T-helper 2 cell treated with Interferon-gamma antibody and Interleukin-4, amounts not matched to agents 5 μg/mL and 100 μg/mL, for 36 hours (primary cell): ENCODE measurements around the gene NMNAT3.

Source experiments
- DNase-seq: peaks from one replicate; pipeline ENCODE4 v3.0.0; 2021; ENCODE audit warnings: low spot score
- H3K27ac Mint-ChIP-seq: one replicate; pipeline ENCODE4 v1.8.0; 2021; ENCODE audit warnings: mild to moderate bottlenecking, mixed read lengths
- H3K27me3 Mint-ChIP-seq: one replicate; pipeline ENCODE4 v1.8.0; 2021; ENCODE audit warnings: low read depth, mixed read lengths
- H3K36me3 Mint-ChIP-seq: one replicate; pipeline ENCODE4 v1.8.0; 2021; ENCODE audit warnings: low read depth, mixed read lengths
- H3K4me1 Mint-ChIP-seq: one replicate; pipeline ENCODE4 v1.8.0; 2021; ENCODE audit warnings: low read depth, mixed read lengths
- H3K4me3 Mint-ChIP-seq: one replicate; pipeline ENCODE4 v1.8.0; 2022; ENCODE audit warnings: mild to moderate bottlenecking, moderate library complexity, mixed read lengths
- H3K9me3 Mint-ChIP-seq: one replicate; pipeline ENCODE4 v1.8.0; 2021; ENCODE audit warnings: mixed read lengths

The NMNAT3 gene

GRCh38 chr3:139638518-139638917, 39.3 kb downstream of the NMNAT3 start:
- Mint-ChIP-seq H3K27me3 (no peaks in the 10 kb centered on the region), H3K4me3 (no peak overlapping the region), H3K9me3 (no peaks in the 10 kb centered on the region), H3K36me3 (no peaks in the 10 kb centered on the region), H3K27ac (no peak overlapping the region), H3K4me1 (peaks cover 7% of the 10 kb centered on the region)
- DNase-seq, result no peak

GRCh38 chr3:139636511-139636910, 41.3 kb downstream of the NMNAT3 start:
- H3K9me3 Mint-ChIP-seq, result no peaks in the 10 kb centered on the region
- H3K27me3 Mint-ChIP-seq, result no peaks in the 10 kb centered on the region
- no peak for DNase-seq
- H3K36me3 Mint-ChIP-seq, result no peaks in the 10 kb centered on the region
- H3K27ac Mint-ChIP-seq, result no peak overlapping the region
- H3K4me1 Mint-ChIP-seq, result no peaks in the 10 kb centered on the region
- no peak overlapping the region for H3K4me3 Mint-ChIP-seq

GRCh38 chr3:139634111-139634635, 43.6 kb downstream of the NMNAT3 start:
- no peaks in the 10 kb centered on the region for H3K9me3 Mint-ChIP-seq
- H3K27ac Mint-ChIP-seq, result no peak overlapping the region
- no peaks in the 10 kb centered on the region for H3K4me1 Mint-ChIP-seq
- no peak overlapping the region for H3K4me3 Mint-ChIP-seq
- no peak for DNase-seq
- no peaks in the 10 kb centered on the region for H3K27me3 Mint-ChIP-seq
- no peaks in the 10 kb centered on the region for H3K36me3 Mint-ChIP-seq

GRCh38 chr3:139633511-139633910, 44.3 kb downstream of the NMNAT3 start:
- no peak for DNase-seq
- Mint-ChIP-seq H3K4me3 (no peak overlapping the region), H3K9me3 (no peaks in the 10 kb centered on the region), H3K27ac (no peak overlapping the region), H3K27me3 (no peaks in the 10 kb centered on the region), H3K36me3 (no peaks in the 10 kb centered on the region), H3K4me1 (no peaks in the 10 kb centered on the region)

GRCh38 chr3:139630542-139630941, 47.2 kb downstream of the NMNAT3 start:
- Mint-ChIP-seq H3K36me3 (no peaks in the 10 kb centered on the region), H3K9me3 (no peaks in the 10 kb centered on the region), H3K27me3 (no peaks in the 10 kb centered on the region), H3K4me3 (no peak overlapping the region), H3K27ac (no peak overlapping the region), H3K4me1 (no peaks in the 10 kb centered on the region)
- DNase-seq, result no peak

- Mint-ChIP-seq H3K9me3 (no peaks in the 10 kb centered on the region), H3K27me3 (no peaks in the 10 kb centered on the region), H3K27ac (no peak overlapping the region), H3K4me3 (no peak overlapping the region), H3K36me3 (no peaks in the 10 kb centered on the region), H3K4me1 (no peaks in the 10 kb centered on the region)
- peak; percentile 10 for DNase-seq
These were observed 48.7 kb downstream of the NMNAT3 start for GRCh38 chr3:139629033-139629432.

GRCh38 chr3:139627759-139628158, 50.0 kb downstream of the NMNAT3 start:
- H3K27me3 Mint-ChIP-seq, result no peaks in the 10 kb centered on the region
- no peak overlapping the region for H3K4me3 Mint-ChIP-seq
- DNase-seq, result no peak
- no peak overlapping the region for H3K27ac Mint-ChIP-seq
- H3K9me3 Mint-ChIP-seq, result no peaks in the 10 kb centered on the region
- no peaks in the 10 kb centered on the region for H3K36me3 Mint-ChIP-seq
- no peaks in the 10 kb centered on the region for H3K4me1 Mint-ChIP-seq

- Mint-ChIP-seq H3K36me3 (no peaks in the 10 kb centered on the region), H3K4me3 (no peak overlapping the region), H3K27ac (no peak overlapping the region), H3K9me3 (no peaks in the 10 kb centered on the region), H3K4me1 (no peaks in the 10 kb centered on the region), H3K27me3 (no peaks in the 10 kb centered on the region)
- DNase-seq, result no peak
These were observed 57.3 kb downstream of the NMNAT3 start for GRCh38 chr3:139620438-139620837.

- Mint-ChIP-seq H3K4me1 (no peaks in the 10 kb centered on the region), H3K27ac (no peak overlapping the region), H3K4me3 (no peak overlapping the region), H3K27me3 (no peaks in the 10 kb centered on the region), H3K9me3 (no peaks in the 10 kb centered on the region), H3K36me3 (no peaks in the 10 kb centered on the region)
- no peak for DNase-seq
These were observed 58.3 kb downstream of the NMNAT3 start for GRCh38 chr3:139619484-139619883.

GRCh38 chr3:139617672-139618268, 60.0 kb downstream of the NMNAT3 start:
- Mint-ChIP-seq H3K36me3 (no peaks in the 10 kb centered on the region), H3K27ac (no peak overlapping the region), H3K4me1 (no peaks in the 10 kb centered on the region), H3K27me3 (no peaks in the 10 kb centered on the region), H3K4me3 (no peak overlapping the region), H3K9me3 (no peaks in the 10 kb centered on the region)
- DNase-seq, result no peak

- DNase-seq, result no peak
- no peaks in the 10 kb centered on the region for H3K4me1 Mint-ChIP-seq
- H3K4me3 Mint-ChIP-seq, result no peak overlapping the region
- no peaks in the 10 kb centered on the region for H3K36me3 Mint-ChIP-seq
- H3K27ac Mint-ChIP-seq, result no peak overlapping the region
- no peaks in the 10 kb centered on the region for H3K27me3 Mint-ChIP-seq
- H3K9me3 Mint-ChIP-seq, result no peaks in the 10 kb centered on the region
These were observed 66.2 kb downstream of the NMNAT3 start for GRCh38 chr3:139611528-139611927.

GRCh38 chr3:139610886-139611285, 66.9 kb downstream of the NMNAT3 start:
- H3K9me3 Mint-ChIP-seq, result no peaks in the 10 kb centered on the region
- no peak for DNase-seq
- no peak overlapping the region for H3K27ac Mint-ChIP-seq
- no peak overlapping the region for H3K4me3 Mint-ChIP-seq
- no peaks in the 10 kb centered on the region for H3K27me3 Mint-ChIP-seq
- no peaks in the 10 kb centered on the region for H3K4me1 Mint-ChIP-seq
- H3K36me3 Mint-ChIP-seq, result no peaks in the 10 kb centered on the region

GRCh38 chr3:139608924-139609323, 68.8 kb downstream of the NMNAT3 start:
- Mint-ChIP-seq H3K36me3 (no peaks in the 10 kb centered on the region), H3K27ac (no peak overlapping the region), H3K4me1 (no peaks in the 10 kb centered on the region), H3K4me3 (no peak overlapping the region), H3K27me3 (no peaks in the 10 kb centered on the region), H3K9me3 (no peaks in the 10 kb centered on the region)
- no peak for DNase-seq

GRCh38 chr3:139608108-139608380, 69.7 kb downstream of the NMNAT3 start:
- H3K4me1 Mint-ChIP-seq, result no peaks in the 10 kb centered on the region

More at GRCh38 chr3:139608108-139608380, 69.7 kb downstream of the NMNAT3 start:
- Mint-ChIP-seq H3K4me3 (no peak overlapping the region), H3K27ac (no peak overlapping the region), H3K9me3 (no peaks in the 10 kb centered on the region), H3K36me3 (no peaks in the 10 kb centered on the region), H3K27me3 (no peaks in the 10 kb centered on the region)
- DNase-seq, result no peak
